ENCODE data around the gene IL2RA. TPM values are rescaled to one million over a fixed set of nuclear protein-coding genes. Genes with fewer than 3 reads are reported as not detected.

The IL2RA gene
- polyA plus RNA-seq, 1 experiment, result not detected

- H3K4me3 ChIP-seq (ENCODE audit: low read depth, low read length), result no peak overlapping the region
- CTCF ChIA-PET, result interaction anchor here (1.3 kb wide), 1 partner anchor 12 kb away, joined by 3 read pairs; no protein-coding TSS in a partner anchor
Observed at GRCh38 chr10:6011558-6011957, 50.6 kb downstream of the IL2RA start.

GRCh38 chr10:6010569-6010968, 51.6 kb downstream of the IL2RA start:
- H3K36me3 ChIP-seq (ENCODE audit: control insufficient read depth, insufficient read depth, low read length), result no peaks in the 10 kb centered on the region
- peaks cover 3% of the 10 kb centered on the region; the same call in 1 of the 2 replicates for H3K27me3 ChIP-seq (ENCODE audit: control insufficient read depth, insufficient read depth, low read length)
- ChIA-PET CTCF (interaction anchor here (1.3 to 1.4 kb wide), 2 partner anchors 11 to 13 kb away, joined by 3 read pairs; no protein-coding TSS in a partner anchor), POLR2A (no interaction called here)
- no peak for DNase-seq (ENCODE audit: low read depth)
- no peak for TF ChIP-seq CTCF (IDR thresholded peaks at IDR 0.05; ENCODE audit: insufficient read depth, low read depth, low read length)
- H3K4me3 ChIP-seq (ENCODE audit: low read depth, low read length), result no peak overlapping the region

More at GRCh38 chr10:6011558-6011957, 50.6 kb downstream of the IL2RA start:
- TF ChIP-seq CTCF (IDR thresholded peaks at IDR 0.05; ENCODE audit: insufficient read depth, low read depth, low read length), result no peak
- no peak for DNase-seq (ENCODE audit: low read depth)
- Histone ChIP-seq H3K27me3 (ENCODE audit: control insufficient read depth, insufficient read depth, low read length) (no peaks in the 10 kb centered on the region; the same call in 1 of the 2 replicates), H3K36me3 (ENCODE audit: control insufficient read depth, insufficient read depth, low read length) (no peaks in the 10 kb centered on the region)
- POLR2A ChIA-PET, result no interaction called here

GRCh38 chr10:6009961-6010360, 52.2 kb downstream of the IL2RA start:
- CTCF ChIA-PET, result interaction anchor here (1.0 to 1.4 kb wide), 2 partner anchors 13 to 408 kb away, joined by 3 read pairs; no protein-coding TSS in a partner anchor
- peaks cover 3% of the 10 kb centered on the region; the same call in 1 of the 2 replicates for H3K27me3 ChIP-seq (ENCODE audit: control insufficient read depth, insufficient read depth, low read length)
- no peak for TF ChIP-seq CTCF (IDR thresholded peaks at IDR 0.05; ENCODE audit: insufficient read depth, low read depth, low read length)
- no peaks in the 10 kb centered on the region for H3K36me3 ChIP-seq (ENCODE audit: control insufficient read depth, insufficient read depth, low read length)
- H3K4me3 ChIP-seq (ENCODE audit: low read depth, low read length), result no peak overlapping the region
- POLR2A ChIA-PET, result no interaction called here
- no peak for DNase-seq (ENCODE audit: low read depth)

- DNase-seq (ENCODE audit: low read depth), result no peak
- Histone ChIP-seq H3K36me3 (ENCODE audit: control insufficient read depth, insufficient read depth, low read length) (no peaks in the 10 kb centered on the region), H3K27me3 (ENCODE audit: control insufficient read depth, insufficient read depth, low read length) (peaks cover 3% of the 10 kb centered on the region; the same call in 1 of the 2 replicates), H3K4me3 (ENCODE audit: low read depth, low read length) (no peak overlapping the region)
- POLR2A ChIA-PET, result no interaction called here
- TF ChIP-seq CTCF (IDR thresholded peaks at IDR 0.05; ENCODE audit: insufficient read depth, low read depth, low read length), result no peak
- CTCF ChIA-PET, result interaction anchor here (1.0 kb wide), 1 partner anchor 409 kb away, joined by 3 read pairs; no protein-coding TSS in a partner anchor
Observed at GRCh38 chr10:6009150-6009549, 53.0 kb downstream of the IL2RA start.

- Histone ChIP-seq H3K36me3 (ENCODE audit: control insufficient read depth, insufficient read depth, low read length) (no peaks in the 10 kb centered on the region), H3K4me3 (ENCODE audit: low read depth, low read length) (no peak overlapping the region), H3K27me3 (ENCODE audit: control insufficient read depth, insufficient read depth, low read length) (peaks cover 3% of the 10 kb centered on the region; the same call in 1 of the 2 replicates)
- ChIA-PET POLR2A (no interaction called here), CTCF (no interaction called here)
- DNase-seq (ENCODE audit: low read depth), result no peak
- no peak for TF ChIP-seq CTCF (IDR thresholded peaks at IDR 0.05; ENCODE audit: insufficient read depth, low read depth, low read length)
Observed at GRCh38 chr10:6008497-6009142, 53.5 kb downstream of the IL2RA start.

Measured in BJ (cell line).